K562 (cell line): Measurements from ENCODE around the gene PIP4K2A. TPM values are rescaled to one million over a fixed set of nuclear protein-coding genes. Genes with fewer than 3 reads are reported as not detected.

Experiments
- ATAC-seq: fragments of 200-7000 bp; cut with Tn5 transposase; 3 replicates; pipeline ENCODE4 v1.9.1; 2020; ENCODE audit warnings: moderate library complexity
- BruUV-seq: library from RNA; stranded (reverse); fragments of 400-500 nt; replicated peaks from 2 replicates; lab custom pipeline; 2021; lab: Mats Ljungman, UMichigan
- CTCF ChIA-PET: fragments of 300-600 bp; formaldehyde crosslinking; extraction: SDS; loops from one replicate; lab custom pipeline; 2021; ENCODE audit warnings: low intra/inter-chr PET ratio; lab: Yijun Ruan, JAX
- POLR2A ChIA-PET: fragments of 300-600, 350-650 bp; sonication (Branson Sonifier 250); formaldehyde crosslinking; extraction: SDS; loops from one replicate; lab custom pipeline; 2021; ENCODE audit warnings: antibody characterized with exemption, inconsistent platforms; lab: Yijun Ruan, JAX
- DNase-seq, 4 experiments: peaks; one replicate each; pipeline versions ENCODE4 v3.0.0 to v3.0.0-alpha.2; 2011 to 2018; ENCODE audit warnings: low spot score in 3 of 4, mixed read lengths in 3 of 4; ENCODE audit errors: extremely low read depth in 1 of 4
- FAIRE-seq: peaks from 2 replicates; lab custom pipeline; 2011; peaks lifted over from hg19 to GRCh38; lab: Jason Lieb, UNC
- H2AFZ ChIP-seq: 2 replicates; pipeline ENCODE4 v1.6.0; 2011; ENCODE audit warnings: low read depth, low read length, control low read depth, inconsistent platforms
- H3K27ac ChIP-seq: fragments of 200-600 bp; 3 replicates; pipeline ENCODE4 v1.8.0; 2011; ENCODE audit warnings: low read depth, mild to moderate bottlenecking, control low read depth, inconsistent platforms, low read length, moderate library complexity, mixed read lengths; ENCODE audit errors: extremely low read depth
- H3K27me3 ChIP-seq, 2 experiments: fragments of 300-600 bp in 1 of 2; 2 replicates in 1 of 2; 3 replicates in 1 of 2; pipeline versions ENCODE4 v1.6.0 to v1.8.0; 2011; ENCODE audit warnings: inconsistent platforms in 2 of 2, low read length in 2 of 2, mild to moderate bottlenecking in 1 of 2, mixed read lengths in 1 of 2, moderate library complexity in 1 of 2; ENCODE audit not compliant: control insufficient read depth in 2 of 2, insufficient read depth in 2 of 2
- H3K36me3 ChIP-seq: fragments of 300-600 bp; 3 replicates; pipeline ENCODE4 v1.8.0; 2011; ENCODE audit warnings: mild to moderate bottlenecking, low read length, inconsistent platforms; ENCODE audit not compliant: control insufficient read depth, insufficient read depth
- H3K4me1 ChIP-seq, 2 experiments: fragments of 200-600 bp in 1 of 2; replicated peaks in 1 of 2; 2 replicates in 1 of 2; 3 replicates in 1 of 2; pipeline versions ENCODE4 v1.5.1 to v1.8.0; 2011; ENCODE audit warnings: inconsistent platforms in 2 of 2, low read length in 2 of 2, mild to moderate bottlenecking in 1 of 2, mixed read lengths in 1 of 2, moderate library complexity in 1 of 2; ENCODE audit not compliant: control insufficient read depth in 2 of 2, insufficient read depth in 2 of 2
- H3K4me2 ChIP-seq: 2 replicates; pipeline ENCODE4 v1.6.1; 2011; ENCODE audit warnings: low read length, control low read depth, inconsistent platforms, mixed read lengths; ENCODE audit not compliant: insufficient read depth
- H3K4me3 ChIP-seq: fragments of 200-600 bp; sonication (generic), shearing (Covaris generic); 2 replicates; pipeline ENCODE4 v1.5.1; 2016; ENCODE audit warnings: control low read depth, inconsistent platforms
- H3K79me2 ChIP-seq: fragments of 200-600 bp; 3 replicates; pipeline ENCODE4 v1.8.0; 2011; ENCODE audit warnings: low read length, inconsistent platforms; ENCODE audit not compliant: control insufficient read depth, insufficient read depth
- H3K9ac ChIP-seq, 2 experiments: 2 replicates each; pipeline versions ENCODE4 v1.6.0 to v1.6.1; 2011; ENCODE audit warnings: low read depth in 2 of 2, low read length in 2 of 2, control low read depth in 1 of 2, inconsistent platforms in 1 of 2, mild to moderate bottlenecking in 1 of 2, mixed read lengths in 1 of 2; ENCODE audit not compliant: insufficient read depth in 1 of 2
- H3K9me1 ChIP-seq: one replicate; pipeline ENCODE4 v1.6.0; 2011; ENCODE audit warnings: inconsistent platforms, mild to moderate bottlenecking, low read length, moderate library complexity; ENCODE audit not compliant: control insufficient read depth, insufficient read depth
- H3K9me3 ChIP-seq: replicated peaks from 2 replicates; pipeline ENCODE4 v1.5.1; 2011; ENCODE audit warnings: low read depth, low read length, inconsistent platforms; ENCODE audit not compliant: control insufficient read depth, insufficient read depth
- H4K20me1 ChIP-seq: replicated peaks from 2 replicates; pipeline ENCODE4 v1.6.1; 2011; ENCODE audit warnings: low read length, inconsistent platforms, mixed read lengths; ENCODE audit not compliant: control insufficient read depth, insufficient read depth
- ARID2 ChIP-seq: fragments of 450-650 bp; IDR thresholded peaks from 2 replicates; pipeline ENCODE4 v1.6.1; 2017; ENCODE audit warnings: antibody characterized with exemption, mild to moderate bottlenecking
- ATF7 ChIP-seq: fragments of 450-650 bp; IDR thresholded peaks from 2 replicates; pipeline ENCODE4 v1.7.1; 2014; ENCODE audit warnings: mild to moderate bottlenecking, moderate library complexity
- CBX2 ChIP-seq: fragments of 200-600 bp; sonication (generic); IDR thresholded peaks from one replicate; pipeline ENCODE4 v1.6.1; 2012; ENCODE audit warnings: mild to moderate bottlenecking, low read length, inconsistent platforms; ENCODE audit not compliant: insufficient read depth, poor library complexity, severe bottlenecking
- CREB1 ChIP-seq, 2 experiments: sonication (generic) in 1 of 2; formaldehyde crosslinking in 1 of 2; IDR thresholded peaks; 2 replicates each; pipeline versions ENCODE4 v1.6.1 to v1.8.0; 2012 to 2022; ENCODE audit warnings: inconsistent platforms in 1 of 2, mild to moderate bottlenecking in 1 of 2, missing genetic modification reagents in 1 of 2, moderate library complexity in 1 of 2
- HIVEP1 ChIP-seq: fragments of 250-450 bp; sonication (Bioruptor Pico); IDR thresholded peaks from 2 replicates; pipeline ENCODE4 v1.4.0; 2020; ENCODE audit warnings: mild to moderate bottlenecking
- MEIS2 ChIP-seq: fragments of 450-650 bp; IDR thresholded peaks from 2 replicates; pipeline ENCODE4 v1.6.1; 2014; ENCODE audit warnings: mild to moderate bottlenecking; ENCODE audit not compliant: partially characterized antibody
- NR3C1 ChIP-seq: sonication (generic); formaldehyde crosslinking; IDR thresholded peaks from 2 replicates; pipeline ENCODE4 v1.8.1; 2022; ENCODE audit warnings: missing genetic modification reagents
- PATZ1 ChIP-seq: fragments of 250-450 bp; sonication (Bioruptor Pico); IDR thresholded peaks from 2 replicates; pipeline ENCODE4 v1.5.0; 2020; ENCODE audit warnings: mild to moderate bottlenecking, borderline replicate concordance
- PBX2 ChIP-seq, 2 experiments: IDR thresholded peaks in 1 of 2; conservative IDR thresholded peaks in 1 of 2; 2 replicates each; pipeline ENCODE4 v1.6.1; 2016; ENCODE audit warnings: low read depth in 2 of 2, mild to moderate bottlenecking in 1 of 2, missing compliant biosample characterization in 1 of 2, missing genetic modification characterization in 1 of 2, moderate library complexity in 1 of 2
- RERE ChIP-seq: sonication (generic); formaldehyde crosslinking; IDR thresholded peaks from 2 replicates; pipeline ENCODE4 v1.8.0; 2023; ENCODE audit warnings: missing genetic modification reagents, mild to moderate bottlenecking, borderline replicate concordance
- ZFP30 ChIP-seq: fragments of 250-450 bp; sonication (Bioruptor Pico); IDR thresholded peaks from 2 replicates; pipeline ENCODE4 v1.8.0; 2022; ENCODE audit warnings: moderate library complexity, mild to moderate bottlenecking, inconsistent platforms, borderline replicate concordance
- in situ Hi-C: fragments of 300-500 bp; cut with MboI; formaldehyde crosslinking; loops from 4 replicates; pipeline ENCODE4 v1.15.0; 2018; ENCODE audit warnings: inconsistent platforms, mixed read lengths
- intact Hi-C: fragments of 100-400 bp; cut with micrococcal nuclease; formaldehyde crosslinking; loops from 2 replicates; pipeline ENCODE4 v1.14.2; 2022
- polyA plus RNA-seq, 8 experiments: library from polyadenylated mRNA; depleted of rRNA in 4 of 8; stranded (reverse) in 5 of 8; unstranded in 3 of 8; fragments of >200 nt; fragmentation: Nextera tagmentation in 2 of 8; fragmentation: Illumina TruSeq in 1 of 8; extraction: Ambion mirVana in 2 of 8; extraction: Trizol in 1 of 8; gene quantifications; 2 replicates each; pipeline versions ENCODE4 v1.2.1 to v1.2.3, GENCODE V29; 2011 to 2014; ENCODE audit warnings: inconsistent platforms in 1 of 8, missing spikeins in 1 of 8
- total RNA-seq, 7 experiments: library from RNA; depleted of rRNA in 6 of 7; stranded (reverse); fragments of >200 nt in 6 of 7; fragmentation: Illumina TruSeq in 2 of 7; extraction: Trizol in 2 of 7; gene quantifications; 2 replicates each; pipeline versions ENCODE4 v1.2.1 to v1.2.3, GENCODE V29; 2011 to 2021; ENCODE audit warnings: low replicate concordance in 1 of 7

The PIP4K2A gene
- total and polyA plus RNA-seq, 9 of the 15 experiments (the other 6 are each of a cell fraction or from before 2014, with no cell fraction given): 35.6 to 117 (median 71.9) TPM

- no peaks in the 10 kb centered on the region for H3K9me3 ChIP-seq
- H3K36me3 ChIP-seq: no peaks in the 10 kb centered on the region
- no TSS peak for BruUV-seq
- H3K27ac ChIP-seq: peak overlapping the region; percentile 4; the same call in 1 of the 3 replicates
- intact Hi-C loops: no loop called here
- DNase-seq (peak; percentile 24 to 67 (median 52)), ATAC-seq (peak; percentile 87), FAIRE-seq (peak; percentile 60)
- CTCF ChIA-PET: no interaction called here
- no peaks in the 10 kb centered on the region for H3K79me2 ChIP-seq
- H3K9me1 ChIP-seq: no peaks in the 10 kb centered on the region
- no peak overlapping the region for H3K4me2 ChIP-seq
- no peaks in the 10 kb centered on the region for H4K20me1 ChIP-seq
- no peak overlapping the region for H3K9ac ChIP-seq
- peaks cover 0 to 22% of the 10 kb centered on the region in 2 experiments for H3K4me1 ChIP-seq
- H3K4me3 ChIP-seq: no peak overlapping the region
- H2AFZ ChIP-seq: no peak overlapping the region
- in situ Hi-C loops: no loop called here
- no peaks in the 10 kb centered on the region for H3K27me3 ChIP-seq
- POLR2A ChIA-PET: interaction anchor here (0.7 to 0.9 kb wide), 3 partner anchors 16 to 396 kb away, joined by 3 to 5 read pairs (median 3); no protein-coding TSS in a partner anchor
- no peak for TF ChIP-seq NR3C1
- TF ChIP-seq ARID2: no peak
- no peak for TF ChIP-seq ZFP30 (CRISPR knock-in tag)
- TF ChIP-seq PBX2 (CRISPR knock-in tag; IDR thresholded peaks at IDR 0.05; ENCODE audit: low read depth): no peak
- TF ChIP-seq PBX2 (tag; conservative IDR thresholded peaks at IDR 0.05; ENCODE audit: low read depth): peak; percentile 58
- TF ChIP-seq RERE: no peak
- TF ChIP-seq MEIS2: peak; percentile 82
- no peak for TF ChIP-seq ATF7
- TF ChIP-seq CREB1 (IDR thresholded peaks at IDR 0.05): no peak
- no peak for TF ChIP-seq CREB1 (CRISPR knock-in tag; IDR thresholded peaks at IDR 0.05)
- no peak for TF ChIP-seq PATZ1
- TF ChIP-seq CBX2: no peak
- no peak for TF ChIP-seq HIVEP1 (CRISPR knock-in tag)
Measured at GRCh38 chr10:22736134-22736533, 21.8 kb upstream of the PIP4K2A start.
